ENCODE results near the gene CTCFL.
"Not testable (repeated sequence)": the region's sequence is repeated elsewhere in the genome, so short reads cannot be mapped to it uniquely, and the experiment has no call there.

CTCFL gene

DNA sequence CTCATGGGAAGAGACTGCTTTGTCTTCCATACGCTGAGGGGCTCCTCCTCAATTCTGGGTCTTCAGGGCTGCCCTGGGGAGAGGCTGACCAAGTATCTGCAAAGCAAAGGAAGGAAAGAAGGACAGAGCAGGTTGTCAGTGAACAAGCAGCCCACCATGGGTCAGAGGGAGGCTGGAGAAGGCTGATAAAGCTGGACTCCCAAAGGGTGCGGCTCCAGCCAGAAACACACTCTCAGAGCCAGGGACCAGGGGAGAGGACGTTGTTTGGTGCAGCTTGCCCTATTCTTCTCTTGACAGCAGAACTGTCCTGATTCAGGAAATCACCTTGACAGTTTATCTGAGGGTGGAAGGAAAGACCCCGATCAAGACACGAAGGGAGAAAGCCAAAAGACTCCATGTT lies 10.4 kb upstream of the CTCFL start:
- DNase-seq: no peak

DNA sequence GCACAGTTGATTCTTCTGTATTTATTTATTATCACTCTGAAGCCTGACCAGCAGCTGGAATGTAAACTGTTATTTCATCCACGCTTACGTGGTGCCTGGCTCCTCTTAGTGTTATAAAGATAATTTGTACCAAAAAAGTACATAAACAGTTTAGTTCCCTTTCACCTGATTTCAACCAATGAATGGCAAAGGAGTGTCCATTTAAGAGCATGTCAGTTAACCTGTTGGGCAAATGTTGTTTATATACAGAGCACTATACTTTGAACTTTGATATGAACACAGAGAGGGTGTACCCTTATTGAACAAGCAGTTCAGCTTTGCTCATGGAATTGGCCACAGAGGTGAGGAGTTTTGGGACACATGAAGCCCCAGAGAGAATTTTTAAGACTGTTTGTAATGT lies 7.2 kb upstream of the CTCFL start:
- no peak for DNase-seq

- no peak for DNase-seq
Observed at GRCh38 chr20:57530327-57530981, 5.5 kb upstream of the CTCFL start.

DNA sequence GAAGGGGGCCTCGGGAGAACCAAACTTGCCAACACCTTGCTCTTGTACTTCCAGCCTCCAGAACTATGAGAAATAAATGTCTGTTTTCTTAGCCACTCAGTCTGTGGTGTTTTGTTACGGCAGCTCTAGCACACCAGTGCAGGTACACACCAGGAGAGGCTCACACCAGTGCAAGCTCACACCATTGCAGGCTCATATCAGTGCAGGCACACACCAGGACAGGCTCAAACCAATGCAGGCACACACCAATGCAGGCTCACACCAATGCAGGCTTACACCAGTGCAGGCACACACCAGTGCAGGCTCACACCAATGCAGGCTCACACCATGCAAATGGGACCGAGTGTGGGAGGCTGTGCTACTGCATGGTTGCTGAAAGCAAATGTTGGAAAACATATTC lies 4.9 kb upstream of the CTCFL start:
- DNase-seq: no peak

- DNase-seq: no peak
Observed at GRCh38 chr20:57529160-57529585, 4.2 kb upstream of the CTCFL start.

DNA sequence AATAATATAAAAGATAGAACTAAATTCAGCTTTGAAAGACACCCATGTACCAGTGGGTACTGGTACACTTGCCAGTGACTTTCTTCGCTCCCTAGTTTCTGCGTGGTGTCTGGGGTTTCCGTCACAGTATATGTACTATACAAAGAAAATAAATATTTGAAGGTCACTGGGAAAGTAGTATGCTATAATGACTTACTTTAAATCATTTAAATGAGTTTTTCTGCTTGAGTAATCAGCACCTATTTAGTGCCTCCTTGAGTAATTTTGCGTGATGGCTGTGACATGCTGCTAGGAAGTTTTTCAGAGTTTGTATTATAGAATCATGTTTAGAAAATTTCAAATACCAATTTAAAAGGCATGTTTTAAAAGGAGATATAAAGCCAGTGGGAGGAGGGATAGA lies 3.2 kb upstream of the CTCFL start:
- DNase-seq: no peak

DNA sequence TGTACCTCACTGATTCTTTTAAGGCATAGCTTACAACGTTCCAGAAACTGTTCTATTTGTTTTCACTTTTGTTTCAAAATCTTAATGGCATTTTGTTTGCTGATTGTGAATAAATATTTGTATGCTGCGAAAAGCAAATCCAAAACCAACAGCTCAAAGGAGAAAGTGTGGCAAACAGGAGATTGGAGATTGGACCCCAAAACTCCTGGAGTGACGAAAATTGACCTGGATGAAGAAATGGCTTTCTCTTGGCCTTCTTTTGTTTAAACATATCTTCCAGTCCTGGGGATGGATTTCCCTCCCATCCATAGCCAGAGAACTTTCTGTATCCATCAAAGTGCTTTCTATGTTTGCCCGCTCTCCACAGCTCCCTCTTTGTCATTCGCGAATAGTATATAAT lies 2.8 kb upstream of the CTCFL start:
- no peak for DNase-seq

DNA sequence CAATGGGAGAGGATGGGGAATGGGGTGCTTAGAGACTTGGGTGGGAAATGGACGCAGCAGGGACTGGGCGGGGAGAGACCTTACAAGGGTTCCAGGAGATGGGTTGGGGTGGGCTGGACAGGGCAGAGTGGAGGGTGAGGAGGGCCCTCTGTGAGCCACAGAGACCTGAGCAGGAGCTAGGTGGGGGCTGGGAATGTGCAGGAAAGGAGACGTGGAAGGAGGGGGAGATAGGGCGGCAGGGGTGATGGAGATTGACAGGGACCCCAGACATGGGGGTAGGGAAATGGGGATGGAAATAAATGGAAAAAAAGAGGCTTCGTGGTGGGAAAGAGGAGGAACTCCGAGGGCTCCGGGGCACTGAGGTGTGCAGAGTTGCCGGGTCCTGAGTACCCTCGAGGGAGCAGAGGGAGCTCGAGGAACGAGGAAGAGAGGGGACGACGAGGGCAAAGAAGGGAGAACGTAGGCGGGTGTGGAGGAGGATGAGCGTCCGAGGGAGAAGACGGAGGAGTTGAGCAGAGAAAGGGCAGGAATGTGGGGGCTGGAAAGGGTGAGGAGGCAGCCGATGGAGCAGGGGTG lies 2.0 kb upstream of the CTCFL start:
- no peak for DNase-seq

DNA sequence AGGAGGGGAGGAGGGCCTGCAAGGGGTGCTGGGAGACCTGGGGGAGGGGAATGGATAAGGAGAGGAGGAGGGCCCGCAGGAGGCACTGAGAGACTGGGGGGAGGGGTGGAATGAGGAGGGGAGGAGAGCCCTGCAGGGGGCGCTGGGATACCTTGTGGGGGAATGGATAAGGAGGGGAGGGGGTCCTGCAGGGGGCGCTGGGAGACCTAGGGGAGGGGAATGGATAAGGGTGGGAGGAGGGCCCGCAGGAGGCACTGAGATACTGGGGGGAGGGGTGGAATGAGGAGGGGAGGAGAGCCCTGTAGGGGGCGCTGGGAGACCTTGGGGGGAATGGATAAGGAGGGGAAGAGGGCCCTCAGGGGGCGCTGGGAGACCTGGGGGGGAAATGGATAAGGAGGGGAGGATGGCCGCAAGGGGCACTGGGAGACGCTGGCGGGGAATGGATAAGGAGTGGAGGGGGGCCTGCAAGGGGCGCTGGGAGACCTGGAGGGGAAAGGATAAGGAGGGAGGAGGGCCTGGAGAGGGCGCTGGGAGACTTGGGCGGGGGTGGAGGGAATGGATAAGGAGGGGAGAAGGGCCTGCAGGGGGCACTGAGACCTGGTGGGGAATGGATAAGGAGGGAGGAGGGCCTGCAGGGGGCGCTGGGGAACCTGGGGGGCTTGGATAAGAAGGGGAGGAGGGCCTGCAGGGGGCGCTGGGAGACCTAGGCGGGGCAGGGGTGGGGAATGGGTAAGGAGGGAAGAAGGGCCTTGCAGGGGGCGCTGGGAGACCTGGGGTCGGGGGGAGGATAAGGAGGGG lies 1.3 kb upstream of the CTCFL start:
- DNase-seq: no peak

GRCh38 chr20:57525328-57526086 lies 567 bp upstream of the CTCFL start:
- DNase-seq: no peak

GRCh38 chr20:57523782-57524181 lies 1.2 kb downstream of the CTCFL start:
- DNase-seq: no peak

DNA sequence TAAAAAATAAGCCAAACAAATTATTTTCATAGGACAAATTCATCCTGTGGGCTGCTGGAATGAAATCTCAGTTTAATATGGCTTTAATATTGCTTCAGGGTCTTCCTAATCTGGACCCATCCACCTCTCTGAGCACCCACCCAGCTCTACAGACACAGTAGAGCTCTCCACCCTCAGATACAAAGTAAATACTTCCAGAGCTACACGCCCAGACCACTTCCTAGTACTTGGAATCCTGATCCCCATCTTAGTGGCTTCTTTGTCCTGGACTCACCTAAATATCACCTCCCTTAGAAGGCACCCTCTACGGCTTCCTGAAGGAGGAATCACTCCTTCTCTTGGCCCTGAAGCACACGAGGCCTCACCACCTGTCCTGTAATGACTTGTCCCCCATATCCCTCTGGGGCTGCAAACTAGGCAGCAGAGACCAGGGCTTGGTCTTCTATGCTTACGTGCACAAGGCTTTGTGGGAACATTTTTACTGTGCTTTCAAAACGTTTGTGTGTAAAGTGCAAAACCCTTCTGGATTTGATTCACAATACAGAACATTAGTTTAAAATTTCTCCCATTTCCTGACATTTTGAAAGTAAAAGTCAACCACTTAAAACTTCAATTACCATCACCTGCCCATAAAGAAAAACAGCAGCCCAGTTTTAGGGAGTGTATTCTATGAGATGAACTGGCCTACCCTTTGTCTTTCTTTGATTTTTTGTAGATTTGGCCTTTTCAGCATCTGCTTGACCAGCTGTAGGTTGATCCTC lies 2.4 kb downstream of the CTCFL start:
- no peak for DNase-seq

GRCh38 chr20:57517904-57518303 lies 7.0 kb downstream of the CTCFL start:
- no peak for DNase-seq

DNA sequence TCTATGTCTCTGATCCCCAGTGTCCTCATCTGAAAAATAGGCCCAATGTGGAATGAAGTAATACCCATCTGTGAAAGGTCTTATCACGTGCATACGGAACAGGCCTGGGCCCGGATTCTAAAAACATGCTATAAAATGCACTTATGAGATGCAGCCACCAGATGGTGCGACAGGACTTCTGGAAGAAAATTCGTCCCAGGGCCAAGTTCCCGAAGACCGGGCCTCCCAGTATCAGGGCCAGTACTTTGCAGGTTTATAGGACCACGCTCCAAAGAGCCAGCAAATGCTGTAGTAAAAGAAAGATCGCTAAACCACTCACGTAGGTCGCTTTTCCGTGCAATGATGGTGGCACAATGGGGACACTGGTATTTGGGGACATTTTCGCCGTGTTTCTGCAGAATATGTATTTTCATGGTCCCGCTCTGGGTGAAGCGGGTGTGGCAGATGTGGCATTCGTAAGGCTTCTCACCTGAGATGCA lies 10.6 kb downstream of the CTCFL start:
- DNase-seq: peak; percentile 58

DNA sequence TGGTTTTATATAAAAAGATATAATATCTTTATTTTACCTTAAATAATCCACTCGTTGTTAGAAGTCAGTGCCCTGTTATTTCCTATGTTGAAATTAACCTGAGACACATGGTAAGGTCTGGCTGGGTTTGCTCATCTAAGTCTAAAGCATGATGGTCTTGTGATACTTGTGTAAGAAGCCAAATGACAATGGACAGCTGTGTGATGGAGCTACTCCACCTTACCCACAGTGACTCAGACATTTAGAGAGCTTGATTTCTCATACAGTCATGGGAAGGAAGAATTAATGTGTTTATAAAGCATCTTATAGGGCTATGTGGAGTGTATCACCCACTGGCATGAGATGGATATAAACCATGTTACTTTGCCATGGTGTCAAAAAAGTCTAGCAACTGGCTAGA lies 11.7 kb downstream of the CTCFL start:
- no peak for DNase-seq

DNA sequence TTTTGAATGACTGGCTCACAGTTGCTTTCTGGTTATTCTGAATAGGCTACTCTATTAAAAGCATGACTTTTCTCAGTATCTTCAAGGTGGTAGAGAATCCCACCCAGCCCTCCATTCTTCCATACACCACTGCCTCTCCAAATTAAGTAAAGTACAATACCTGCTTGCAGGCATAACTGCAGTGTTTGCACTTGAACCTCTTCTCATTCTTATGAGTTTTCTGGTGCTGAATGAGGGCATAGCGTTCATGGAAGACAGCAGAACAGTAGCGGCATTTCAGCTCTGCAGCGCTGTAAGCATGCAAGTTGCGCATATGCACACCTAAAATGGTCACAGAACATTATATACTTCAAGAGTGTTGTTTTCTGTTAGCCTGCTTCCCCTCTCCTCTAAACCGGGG lies 12.5 kb downstream of the CTCFL start:
- DNase-seq: no peak

GRCh38 chr20:57511709-57512108 lies 13.2 kb downstream of the CTCFL start:
- DNase-seq: not testable (repeated sequence)

DNA sequence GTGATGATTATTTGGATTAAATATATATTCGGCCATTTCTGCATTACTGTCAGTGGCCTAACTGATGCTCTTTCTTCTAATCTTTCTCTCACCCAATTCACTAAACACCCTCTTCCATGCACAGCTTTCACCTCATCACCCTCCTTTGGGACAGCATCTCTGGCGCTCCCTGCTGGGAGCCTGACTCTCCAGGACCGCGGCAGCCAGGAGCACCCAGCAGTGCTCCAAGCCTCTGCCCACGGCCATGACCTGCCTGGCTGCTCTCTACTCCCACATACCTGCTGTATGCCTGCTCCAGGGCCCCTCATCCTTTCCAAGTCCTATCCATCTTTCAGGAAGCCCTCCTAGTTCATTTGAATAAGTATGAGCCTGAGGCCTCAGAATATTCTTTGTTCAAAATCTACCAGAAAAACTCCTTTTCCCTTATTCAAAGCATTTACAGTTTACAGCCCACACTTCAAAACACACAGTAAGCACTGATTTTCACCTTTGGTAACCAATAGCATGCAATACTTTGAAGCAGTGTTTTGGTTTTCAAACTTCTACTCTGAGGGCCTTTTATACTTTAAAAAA lies 15.2 kb downstream of the CTCFL start:
- DNase-seq: peak; percentile 18

- no peak for DNase-seq
Observed at GRCh38 chr20:57508831-57509230, 16.1 kb downstream of the CTCFL start.

DNA sequence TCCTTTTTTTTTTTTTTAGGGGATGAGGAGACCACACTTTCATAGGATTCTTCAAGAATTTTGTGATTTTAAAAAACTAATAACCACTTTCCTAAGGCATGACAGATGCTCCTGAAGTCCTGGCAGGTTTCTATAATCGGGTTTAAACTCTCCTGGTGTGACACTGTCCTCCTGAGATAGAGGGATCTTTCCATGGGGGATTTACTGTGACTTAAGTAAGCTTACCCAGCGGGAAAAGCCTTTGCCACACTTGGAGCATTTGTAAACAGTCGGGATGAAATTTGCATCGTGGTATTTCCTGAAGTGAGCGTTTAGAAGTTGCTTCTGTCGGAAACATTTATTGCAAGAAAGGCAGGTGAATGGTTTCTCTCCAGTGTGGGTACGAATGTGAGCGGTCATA lies 16.6 kb downstream of the CTCFL start:
- DNase-seq: no peak

DNA sequence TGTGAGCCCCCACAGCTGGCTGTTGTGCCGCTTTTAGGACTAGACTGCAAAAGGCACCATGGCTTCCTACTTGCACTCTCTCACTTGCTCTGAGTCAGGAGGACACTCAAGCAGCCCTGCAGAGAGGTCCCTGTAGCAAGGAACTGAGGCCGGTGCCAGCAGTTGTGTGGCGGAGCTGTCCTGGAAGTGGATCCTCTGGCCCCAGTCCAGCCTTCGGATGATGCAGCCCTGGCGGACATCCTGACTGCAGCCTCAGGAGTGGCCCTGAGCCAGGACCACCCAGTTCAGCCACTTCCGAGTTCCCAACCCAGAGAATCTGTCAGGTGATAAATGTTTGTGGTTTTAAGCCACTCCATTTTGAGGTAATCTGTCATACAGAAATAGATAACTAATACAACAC lies 17.5 kb downstream of the CTCFL start:
- no peak for DNase-seq

- no peak for DNase-seq
Observed at GRCh38 chr20:57505979-57506378, 19.0 kb downstream of the CTCFL start.

All from MV-4-11 (cell line).